Parathyroid adenoma (tissue), 2 donors: ENCODE data around the gene SERPINI1.

ENCODE experiments used
- H2AFZ ChIP-seq: fragments of 300-600 bp; sonication (generic); one replicate; pipeline ENCODE4 v1.7.0; 2017; ENCODE audit warnings: antibody characterized with exemption, mild to moderate bottlenecking
- H3K27ac ChIP-seq: fragments of 300-600 bp; sonication (generic); one replicate; pipeline ENCODE4 v1.7.0; 2017
- H3K27me3 ChIP-seq: fragments of 300-600 bp; sonication (generic); one replicate; pipeline ENCODE4 v1.7.0; 2017; ENCODE audit warnings: low read length; ENCODE audit not compliant: control insufficient read depth, insufficient read depth
- H3K36me3 ChIP-seq: fragments of 300-600 bp; sonication (generic); one replicate; pipeline ENCODE4 v1.7.0; 2017; ENCODE audit warnings: low read length; ENCODE audit not compliant: control insufficient read depth, insufficient read depth
- H3K4me1 ChIP-seq: fragments of 300-600 bp; sonication (generic); one replicate; pipeline ENCODE4 v1.7.0; 2017; ENCODE audit warnings: control low read depth
- H3K4me2 ChIP-seq: fragments of 300-600 bp; sonication (generic); one replicate; pipeline ENCODE4 v1.7.0; 2017; ENCODE audit warnings: low read length
- H3K4me3 ChIP-seq: fragments of 300-600 bp; sonication (generic); one replicate; pipeline ENCODE4 v1.7.0; 2017; ENCODE audit warnings: low read depth, low read length
- H3K79me2 ChIP-seq: fragments of 300-600 bp; sonication (generic); one replicate; pipeline ENCODE4 v1.7.0; 2017; ENCODE audit warnings: control low read depth
- H3K9ac ChIP-seq: fragments of 300-600 bp; sonication (generic); one replicate; pipeline ENCODE4 v1.7.0; 2017; ENCODE audit warnings: mild to moderate bottlenecking
- H3K9me3 ChIP-seq: fragments of 300-600 bp; sonication (generic); one replicate; pipeline ENCODE4 v1.7.0; 2017; ENCODE audit warnings: low read length; ENCODE audit not compliant: control insufficient read depth
- CTCF ChIP-seq: fragments of 300-600 bp; sonication (generic); IDR thresholded peaks from one replicate; pipeline ENCODE4 v1.7.0; 2017; ENCODE audit warnings: antibody characterized with exemption, mild to moderate bottlenecking
- donor health status: primary hyperparathyroidism.

Gene SERPINI1

DNA sequence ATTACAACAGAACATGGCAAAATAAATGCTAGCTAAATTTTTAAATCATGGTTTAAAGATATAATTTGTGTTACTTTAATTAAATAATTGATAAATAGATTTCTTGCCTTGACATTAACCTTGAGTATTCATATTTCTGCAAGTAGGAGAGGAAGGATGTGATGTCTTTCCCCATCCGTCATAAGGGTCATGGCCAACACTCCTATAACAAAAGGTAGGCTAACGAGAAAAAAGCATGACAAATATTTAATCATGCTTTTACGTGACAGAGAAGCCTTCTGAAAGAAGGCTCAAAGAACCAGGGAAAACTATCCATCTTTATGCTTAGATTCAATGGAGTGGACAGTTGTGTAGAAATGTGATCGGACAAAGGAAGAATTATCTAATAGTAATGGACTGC is 135.2 kb downstream of the SERPINI1 start:
- Histone ChIP-seq H3K4me3 (no peak overlapping the region), H3K9ac (no peak overlapping the region), H3K9me3 (no peaks in the 10 kb centered on the region), H2AFZ (no peak overlapping the region), H3K27me3 (no peaks in the 10 kb centered on the region), H3K27ac (peak overlapping the region; percentile 36), H3K4me2 (no peak overlapping the region), H3K79me2 (no peaks in the 10 kb centered on the region), H3K4me1 (no peaks in the 10 kb centered on the region), H3K36me3 (no peaks in the 10 kb centered on the region)
- TF ChIP-seq CTCF = no peak

DNA sequence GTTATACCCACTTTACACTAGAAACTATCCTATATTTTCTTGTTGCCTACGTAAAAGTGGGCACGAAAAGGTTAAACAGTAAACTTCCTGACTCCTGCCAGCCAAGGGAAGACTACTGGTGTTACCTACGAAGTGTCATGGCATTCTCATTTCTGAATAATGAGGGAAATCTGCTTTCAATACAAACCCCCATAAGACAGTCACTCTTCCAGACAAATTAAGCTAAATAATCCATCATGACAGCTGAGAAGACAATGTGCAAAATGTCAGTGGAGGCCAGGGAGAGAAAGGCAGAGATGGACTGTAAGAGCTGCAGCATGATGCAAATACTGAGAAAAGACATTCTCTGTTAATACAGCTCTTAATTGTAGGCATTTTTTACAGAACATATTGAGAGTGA is 136.5 kb downstream of the SERPINI1 start:
- Histone ChIP-seq H2AFZ (no peak overlapping the region), H3K4me3 (no peak overlapping the region), H3K9ac (no peak overlapping the region), H3K9me3 (no peaks in the 10 kb centered on the region), H3K79me2 (no peaks in the 10 kb centered on the region), H3K27me3 (no peaks in the 10 kb centered on the region), H3K4me1 (no peaks in the 10 kb centered on the region), H3K27ac (no peak overlapping the region), H3K36me3 (no peaks in the 10 kb centered on the region), H3K4me2 (no peak overlapping the region)
- no peak for TF ChIP-seq CTCF

DNA sequence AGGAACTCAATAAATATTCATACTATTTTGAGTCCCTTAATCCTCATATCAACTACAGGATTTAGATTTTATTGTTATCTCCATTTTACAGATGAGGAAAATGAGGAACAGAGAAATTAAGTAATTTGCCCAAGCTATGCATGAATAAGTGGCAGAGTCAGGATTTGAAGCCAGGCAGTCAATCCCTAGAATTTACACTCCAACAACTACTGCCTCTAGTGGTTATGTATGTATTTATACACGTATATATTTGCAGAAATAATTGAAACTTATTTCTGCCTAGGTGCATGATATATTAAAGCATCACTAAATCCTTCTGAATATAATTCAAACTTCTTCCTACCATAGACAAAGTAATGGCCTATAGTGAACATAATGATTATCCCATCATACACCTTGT is 137.4 kb downstream of the SERPINI1 start:
- Histone ChIP-seq H3K9ac (no peak overlapping the region), H3K4me3 (no peak overlapping the region), H3K27me3 (no peaks in the 10 kb centered on the region), H2AFZ (no peak overlapping the region), H3K9me3 (no peaks in the 10 kb centered on the region), H3K27ac (no peak overlapping the region), H3K36me3 (no peaks in the 10 kb centered on the region), H3K79me2 (no peaks in the 10 kb centered on the region), H3K4me2 (no peak overlapping the region), H3K4me1 (no peaks in the 10 kb centered on the region)
- no peak for TF ChIP-seq CTCF

GRCh38 chr3:167874671-167875372 is 139.3 kb downstream of the SERPINI1 start:
- Histone ChIP-seq H3K27me3 (no peaks in the 10 kb centered on the region), H2AFZ (no peak overlapping the region), H3K4me3 (no peak overlapping the region), H3K79me2 (no peaks in the 10 kb centered on the region), H3K4me1 (no peaks in the 10 kb centered on the region), H3K9ac (no peak overlapping the region), H3K4me2 (no peak overlapping the region), H3K27ac (no peak overlapping the region), H3K9me3 (no peaks in the 10 kb centered on the region), H3K36me3 (no peaks in the 10 kb centered on the region)
- no peak for TF ChIP-seq CTCF
